Spleen (tissue), 7 donors: ENCODE measurements around the gene NLRC4.

Experiments used
- POLR2AphosphoS5 ChIP-seq, 3 donors: sonication (generic); formaldehyde crosslinking; IDR thresholded peaks; one replicate each; pipeline ENCODE4 v1.5.1; 2017; ENCODE audit warnings: antibody characterized with exemption in 3 of 3
- TF ChIP-seq, protein P1 (sequence below), 11 experiments: fragments of 200-600 bp in 7 of 11; fragments of 450-650 bp in 4 of 11; sonication (generic) in 4 of 11; IDR thresholded peaks in 8 of 11; conservative IDR thresholded peaks in 3 of 11; 1 replicate in 7 of 11; 2 replicates in 4 of 11; pipeline versions ENCODE4 v1.4.0 to v1.8.0; 2016 to 2021; ENCODE audit warnings: antibody characterized with exemption in 11 of 11, inconsistent platforms in 4 of 11, mild to moderate bottlenecking in 1 of 11
- donor health status: DM: no; HTN: no; CAD: no; lungs with moderate emphysema.
- donor health status: DM: no; HTN: no; CAD: no.
- donor health status: DM: no; HTN: no; CAD: no.

- no peak for TF ChIP-seq POLR2AphosphoS5 (IDR thresholded peaks at IDR 0.05)
- TF ChIP-seq, protein P1, sequence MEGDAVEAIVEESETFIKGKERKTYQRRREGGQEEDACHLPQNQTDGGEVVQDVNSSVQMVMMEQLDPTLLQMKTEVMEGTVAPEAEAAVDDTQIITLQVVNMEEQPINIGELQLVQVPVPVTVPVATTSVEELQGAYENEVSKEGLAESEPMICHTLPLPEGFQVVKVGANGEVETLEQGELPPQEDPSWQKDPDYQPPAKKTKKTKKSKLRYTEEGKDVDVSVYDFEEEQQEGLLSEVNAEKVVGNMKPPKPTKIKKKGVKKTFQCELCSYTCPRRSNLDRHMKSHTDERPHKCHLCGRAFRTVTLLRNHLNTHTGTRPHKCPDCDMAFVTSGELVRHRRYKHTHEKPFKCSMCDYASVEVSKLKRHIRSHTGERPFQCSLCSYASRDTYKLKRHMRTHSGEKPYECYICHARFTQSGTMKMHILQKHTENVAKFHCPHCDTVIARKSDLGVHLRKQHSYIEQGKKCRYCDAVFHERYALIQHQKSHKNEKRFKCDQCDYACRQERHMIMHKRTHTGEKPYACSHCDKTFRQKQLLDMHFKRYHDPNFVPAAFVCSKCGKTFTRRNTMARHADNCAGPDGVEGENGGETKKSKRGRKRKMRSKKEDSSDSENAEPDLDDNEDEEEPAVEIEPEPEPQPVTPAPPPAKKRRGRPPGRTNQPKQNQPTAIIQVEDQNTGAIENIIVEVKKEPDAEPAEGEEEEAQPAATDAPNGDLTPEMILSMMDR (IDR thresholded peaks at IDR 0.05 in 8 of 11, conservative IDR thresholded peaks at IDR 0.05 in 3 of 11): no peak
Observed at GRCh38 chr2:32249731-32250236, 14.9 kb downstream of the NLRC4 start.
